DMS153 (cell line): ENCODE results near the gene SSC5D.
"Not testable (repeated sequence)": the region's sequence is repeated elsewhere in the genome, so short reads cannot be mapped to it uniquely, and the experiment has no call there.

Source experiments
- DNase-seq: peaks from one replicate; lab custom pipeline; 2025; lab: John Stamatoyannopoulos, UW

Gene SSC5D

GRCh38 chr19:55486971-55487923, 989 bp upstream of the SSC5D start:
- DNase-seq = no peak

GRCh38 chr19:55488986-55489710, 912 bp downstream of the SSC5D start:
- no peak for DNase-seq

GRCh38 chr19:55489711-55490477, 1.7 kb downstream of the SSC5D start:
- DNase-seq = no peak

- DNase-seq = no peak
Measured at GRCh38 chr19:55490478-55491432, 2.5 kb downstream of the SSC5D start.

- DNase-seq = no peak
Measured at GRCh38 chr19:55491546-55492360, 3.5 kb downstream of the SSC5D start.

- DNase-seq = peak; percentile 14
Measured at GRCh38 chr19:55492362-55492944, 4.2 kb downstream of the SSC5D start.

GRCh38 chr19:55493052-55493644, 4.9 kb downstream of the SSC5D start:
- no peak for DNase-seq

- DNase-seq = no peak
Measured at GRCh38 chr19:55493645-55494171, 5.5 kb downstream of the SSC5D start.

GRCh38 chr19:55494172-55494761, 6.0 kb downstream of the SSC5D start:
- DNase-seq = no peak

GRCh38 chr19:55495646-55496349, 7.6 kb downstream of the SSC5D start:
- DNase-seq = no peak

GRCh38 chr19:55496820-55497219, 8.6 kb downstream of the SSC5D start:
- DNase-seq = not testable (repeated sequence)

GRCh38 chr19:55497763-55498162, 9.5 kb downstream of the SSC5D start:
- DNase-seq = no peak

- DNase-seq = no peak
Measured at GRCh38 chr19:55498246-55498840, 10.1 kb downstream of the SSC5D start.

- no peak for DNase-seq
Measured at GRCh38 chr19:55500368-55500952, 12.2 kb downstream of the SSC5D start.

GRCh38 chr19:55502197-55502952, 14.1 kb downstream of the SSC5D start:
- DNase-seq = no peak

GRCh38 chr19:55503157-55503501, 14.9 kb downstream of the SSC5D start:
- DNase-seq = peak; percentile 29
